Esophagus muscularis mucosa (tissue), 3 donors: ENCODE measurements around the gene RNF149.

Experiments
- POLR2A ChIP-seq: fragments of 450-650 bp; IDR thresholded peaks from one replicate; pipeline ENCODE4 v1.6.1; 2017; ENCODE audit warnings: antibody characterized with exemption, moderate library complexity, mild to moderate bottlenecking, low read depth
- POLR2AphosphoS5 ChIP-seq, 2 donors: sonication (generic); formaldehyde crosslinking; IDR thresholded peaks; one replicate each; pipeline ENCODE4 v1.6.1; 2017; ENCODE audit warnings: antibody characterized with exemption in 2 of 2
- TF ChIP-seq, protein P1 (sequence below), 3 experiments: fragments of 200-600 bp in 2 of 3; fragments of 450-650 bp in 1 of 3; sonication (generic) in 2 of 3; IDR thresholded peaks; one replicate each; pipeline ENCODE4 v1.5.1; 2017 to 2019; ENCODE audit warnings: antibody characterized with exemption in 3 of 3, mild to moderate bottlenecking in 2 of 3, moderate library complexity in 1 of 3

DNA sequence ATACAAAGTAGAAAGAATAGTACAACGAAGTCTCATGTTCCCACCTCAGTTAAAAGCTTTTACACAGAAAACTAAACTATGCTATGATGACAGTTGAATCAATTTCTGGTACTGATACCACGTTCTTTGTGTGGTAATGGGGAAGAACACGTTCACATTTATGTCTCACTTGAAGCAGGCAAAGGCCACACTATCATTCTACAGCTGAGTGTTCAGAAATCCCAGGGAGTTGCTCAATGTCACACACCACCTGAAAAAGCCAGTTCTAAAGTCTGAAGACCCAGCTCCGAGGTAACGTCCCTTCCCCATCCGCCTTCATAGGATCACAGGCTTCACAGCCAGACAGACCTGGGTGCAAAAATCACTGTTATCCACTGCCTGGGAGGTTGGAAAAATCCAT lies 8.9 kb downstream of the RNF149 start:
- TF ChIP-seq POLR2AphosphoS5 (IDR thresholded peaks at IDR 0.05) (no peak), POLR2A (no peak)
- TF ChIP-seq, protein P1, sequence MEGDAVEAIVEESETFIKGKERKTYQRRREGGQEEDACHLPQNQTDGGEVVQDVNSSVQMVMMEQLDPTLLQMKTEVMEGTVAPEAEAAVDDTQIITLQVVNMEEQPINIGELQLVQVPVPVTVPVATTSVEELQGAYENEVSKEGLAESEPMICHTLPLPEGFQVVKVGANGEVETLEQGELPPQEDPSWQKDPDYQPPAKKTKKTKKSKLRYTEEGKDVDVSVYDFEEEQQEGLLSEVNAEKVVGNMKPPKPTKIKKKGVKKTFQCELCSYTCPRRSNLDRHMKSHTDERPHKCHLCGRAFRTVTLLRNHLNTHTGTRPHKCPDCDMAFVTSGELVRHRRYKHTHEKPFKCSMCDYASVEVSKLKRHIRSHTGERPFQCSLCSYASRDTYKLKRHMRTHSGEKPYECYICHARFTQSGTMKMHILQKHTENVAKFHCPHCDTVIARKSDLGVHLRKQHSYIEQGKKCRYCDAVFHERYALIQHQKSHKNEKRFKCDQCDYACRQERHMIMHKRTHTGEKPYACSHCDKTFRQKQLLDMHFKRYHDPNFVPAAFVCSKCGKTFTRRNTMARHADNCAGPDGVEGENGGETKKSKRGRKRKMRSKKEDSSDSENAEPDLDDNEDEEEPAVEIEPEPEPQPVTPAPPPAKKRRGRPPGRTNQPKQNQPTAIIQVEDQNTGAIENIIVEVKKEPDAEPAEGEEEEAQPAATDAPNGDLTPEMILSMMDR (IDR thresholded peaks at IDR 0.05) = no peak
